NCI-H460 (cell line): ENCODE results near the gene PAK4. TPM values are rescaled to one million over a fixed set of nuclear protein-coding genes. Genes with fewer than 3 reads are reported as not detected.
"Not testable (repeated sequence)": the region's sequence is repeated elsewhere in the genome, so short reads cannot be mapped to it uniquely, and the experiment has no call there.

Experiments
- DNase-seq: peaks from one replicate; pipeline ENCODE4 v3.0.0-alpha.2; 2016; ENCODE audit warnings: low read depth; ENCODE audit errors: extremely low read depth
- total RNA-seq: library from RNA; depleted of rRNA; stranded (reverse); fragments of >200 nt; shearing (Covaris generic); gene quantifications from 2 replicates; pipeline ENCODE4 v1.2.3, GENCODE V29; 2014

Gene PAK4
- total RNA-seq, 1 experiment from 2014 or later, result 4.4 TPM

- DNase-seq, result no peak
These were observed 3.0 kb downstream of the PAK4 start for GRCh38 chr19:39128516-39129079.

- no peak for DNase-seq
These were observed 3.5 kb downstream of the PAK4 start for GRCh38 chr19:39129116-39129515.

- DNase-seq, result no peak
These were observed 5.0 kb downstream of the PAK4 start for GRCh38 chr19:39130337-39131254.

DNA sequence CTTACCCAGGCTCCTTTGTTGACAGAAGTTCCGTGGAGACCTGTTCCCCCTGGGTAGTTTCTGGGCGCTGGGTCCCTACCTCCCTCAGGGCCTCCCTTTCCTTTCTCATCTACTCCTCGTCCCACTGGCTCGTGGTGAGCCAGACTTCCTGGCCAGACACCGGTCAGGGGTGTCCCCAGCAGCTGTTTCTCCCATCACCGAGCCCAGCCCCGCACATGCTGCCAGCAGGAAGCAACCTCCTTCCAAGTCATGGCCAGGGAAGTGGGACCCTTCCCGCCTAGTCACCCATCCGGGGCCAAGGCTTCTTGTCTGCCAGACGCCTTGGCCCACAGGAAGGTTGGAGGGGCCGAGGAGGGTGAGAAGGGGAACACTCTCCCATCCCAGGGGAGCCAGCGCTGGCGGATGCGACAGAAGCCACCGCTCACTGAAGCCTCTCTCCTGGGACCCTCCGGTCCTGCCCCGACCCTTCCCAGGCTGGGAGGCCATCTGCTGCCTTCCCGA lies 5.7 kb downstream of the PAK4 start:
- DNase-seq, result no peak

DNA sequence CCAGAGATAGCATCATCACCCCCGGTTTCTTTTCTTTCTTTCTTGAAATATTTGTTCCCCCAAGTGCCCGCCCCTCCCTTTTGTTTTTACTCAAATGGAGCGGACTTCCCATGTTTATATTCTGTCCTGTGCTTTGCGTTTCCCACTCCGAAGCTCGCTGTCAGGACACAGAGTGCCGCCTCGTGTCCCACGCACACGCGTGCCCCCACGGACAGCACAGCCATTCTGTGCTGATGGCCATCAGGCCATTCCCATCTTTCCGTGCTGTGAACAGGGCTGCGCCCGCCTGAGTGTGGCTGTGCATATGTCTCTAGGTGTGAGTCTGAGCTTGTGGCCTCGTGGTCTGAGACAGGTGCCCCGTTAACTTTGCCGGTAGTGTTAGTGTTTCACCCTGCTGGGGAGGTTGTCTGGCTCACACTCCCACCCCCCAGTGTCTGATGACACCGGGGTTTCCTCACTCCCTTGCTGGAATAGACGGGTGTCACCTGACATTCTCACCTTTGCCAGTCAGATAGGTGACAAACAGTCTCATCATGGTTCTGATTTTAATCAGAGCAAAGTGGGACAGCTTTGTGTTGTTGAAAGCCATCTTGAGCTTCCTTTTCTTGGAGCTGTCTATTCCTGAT lies 6.9 kb downstream of the PAK4 start:
- no peak for DNase-seq

DNA sequence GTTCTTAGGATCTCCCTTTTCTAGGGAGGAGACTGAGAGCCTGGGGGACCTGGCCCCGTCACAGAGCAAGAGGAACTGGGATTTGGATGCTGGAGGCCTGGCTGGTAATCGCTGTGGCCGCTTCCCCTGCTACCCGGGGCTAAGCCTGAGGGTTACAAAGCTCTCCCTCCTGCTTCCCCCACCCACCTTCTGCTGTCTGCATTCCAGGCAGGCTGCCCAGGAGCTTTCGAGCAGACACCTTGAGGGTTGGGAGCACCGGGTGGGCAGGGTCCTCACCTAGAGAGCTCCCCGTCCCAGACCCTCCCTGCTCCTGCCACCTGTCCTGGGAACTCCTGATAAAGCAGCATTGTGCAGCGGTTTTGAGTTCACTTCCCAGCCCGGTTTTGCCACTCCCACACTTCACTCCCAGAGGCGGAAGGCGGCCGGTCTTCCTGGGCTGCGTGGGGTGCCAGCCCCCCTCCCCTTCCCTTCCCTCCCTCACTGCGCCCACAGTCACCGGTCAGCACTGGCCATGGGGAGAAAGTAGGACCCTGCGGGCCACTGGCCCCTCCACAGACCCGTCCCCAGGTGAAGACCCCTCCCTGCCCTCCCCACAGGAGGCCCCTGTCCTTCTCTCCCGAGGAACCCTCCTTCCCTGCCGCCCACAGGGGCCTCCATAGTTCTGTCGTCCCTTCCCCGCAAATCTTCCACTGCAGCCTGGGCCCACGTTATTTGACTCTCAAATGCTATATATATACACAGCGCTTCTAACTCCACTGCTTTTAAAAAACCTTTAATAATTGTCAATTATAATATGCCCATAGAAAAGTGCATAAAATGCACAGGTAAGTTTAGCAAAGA lies 8.1 kb downstream of the PAK4 start:
- DNase-seq, result no peak

DNA sequence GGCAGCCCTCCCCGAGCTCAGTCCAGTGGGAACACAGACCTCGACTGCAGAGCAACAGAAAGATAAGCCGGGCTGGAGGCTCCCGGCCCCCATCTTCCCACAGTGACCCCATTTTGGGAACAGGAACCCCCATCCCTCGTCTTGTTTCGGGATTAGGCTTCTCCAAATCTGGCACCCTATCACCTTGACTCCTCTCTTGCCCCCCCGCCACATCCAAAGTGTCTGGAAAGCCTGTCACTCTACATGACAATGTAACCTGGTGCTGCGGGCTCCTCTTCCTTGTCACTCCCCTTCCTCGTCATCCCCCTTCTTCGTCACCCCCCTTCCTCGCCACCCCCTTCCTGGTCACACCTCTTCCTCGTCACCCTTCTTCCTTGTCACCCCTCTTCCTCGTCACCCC lies 10.1 kb downstream of the PAK4 start:
- DNase-seq, result no peak

GRCh38 chr19:39136225-39136940 lies 10.8 kb downstream of the PAK4 start:
- DNase-seq, result no peak

GRCh38 chr19:39137131-39137530 lies 11.5 kb downstream of the PAK4 start:
- no peak for DNase-seq

DNA sequence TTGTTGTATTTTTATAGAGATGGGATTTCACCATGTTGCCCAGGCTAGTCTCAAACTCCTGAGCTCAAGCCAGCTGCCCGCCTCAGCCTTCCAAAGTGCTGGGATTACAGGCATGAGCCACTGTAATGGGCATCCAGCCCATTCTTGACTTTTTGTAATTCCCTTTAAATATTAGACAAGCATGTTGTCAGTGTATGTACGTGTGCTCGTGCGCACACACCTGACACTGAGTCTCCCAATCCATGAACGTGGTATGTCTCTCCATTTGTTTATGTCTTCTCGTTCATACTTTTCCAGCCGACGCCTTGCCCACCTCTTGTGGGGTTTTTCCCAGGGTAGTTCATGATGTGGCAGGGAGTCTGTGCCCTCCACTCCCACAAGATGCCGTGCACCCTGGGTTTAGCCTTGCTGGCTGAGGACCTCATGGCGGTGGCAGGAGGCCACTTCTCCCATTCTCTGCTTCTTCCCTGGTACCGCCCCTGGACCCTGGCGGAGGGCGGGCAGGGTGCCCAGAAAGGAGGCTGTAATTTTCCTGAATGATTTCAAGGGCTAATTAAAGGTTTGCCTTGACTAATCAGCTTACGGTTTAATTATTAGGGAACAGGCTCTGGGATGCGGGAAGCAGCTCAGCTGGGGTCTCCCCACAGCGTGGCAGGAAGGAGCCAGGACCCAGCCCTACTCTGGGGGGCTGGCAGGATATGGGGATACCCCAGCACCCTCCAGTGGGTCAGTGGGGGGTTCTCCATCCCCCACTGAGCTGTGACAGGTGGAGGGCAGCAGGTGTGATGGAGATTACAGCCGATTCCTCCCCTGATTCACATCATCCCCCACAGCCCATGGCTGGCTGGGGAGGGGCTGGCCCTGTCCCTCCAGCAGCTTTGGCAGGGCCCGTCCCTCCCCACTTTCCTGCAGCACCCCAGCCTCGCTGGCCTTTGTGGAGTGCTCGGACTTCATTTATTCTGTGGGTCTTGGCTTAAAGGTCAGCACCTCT lies 12.9 kb downstream of the PAK4 start:
- DNase-seq, result no peak

- no peak for DNase-seq
These were observed 13.8 kb downstream of the PAK4 start for GRCh38 chr19:39139305-39139874.

DNA sequence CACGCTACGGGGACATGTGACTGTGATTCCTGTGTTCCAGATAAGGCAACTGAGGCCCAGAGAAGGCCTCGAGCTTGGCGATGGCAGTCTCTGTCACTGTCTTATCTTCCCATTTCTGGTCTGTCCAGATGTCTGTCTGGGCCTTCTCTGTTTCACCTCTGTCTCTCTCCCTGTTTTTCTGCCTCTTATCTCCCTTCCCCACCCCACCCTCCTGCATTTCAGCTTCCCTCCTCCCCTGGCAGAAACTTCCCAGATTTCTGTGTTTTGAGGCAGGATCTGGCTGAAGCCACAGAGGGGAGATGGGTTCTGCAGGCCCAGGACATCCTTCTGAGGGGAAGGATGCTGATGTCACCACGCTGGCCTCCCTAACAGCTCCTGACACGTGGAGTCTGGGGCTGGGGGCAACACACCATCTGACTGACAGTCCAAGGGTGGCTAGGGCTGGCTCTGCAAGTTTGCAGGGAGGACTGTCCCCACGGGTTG lies 14.4 kb downstream of the PAK4 start:
- DNase-seq, result no peak

DNA sequence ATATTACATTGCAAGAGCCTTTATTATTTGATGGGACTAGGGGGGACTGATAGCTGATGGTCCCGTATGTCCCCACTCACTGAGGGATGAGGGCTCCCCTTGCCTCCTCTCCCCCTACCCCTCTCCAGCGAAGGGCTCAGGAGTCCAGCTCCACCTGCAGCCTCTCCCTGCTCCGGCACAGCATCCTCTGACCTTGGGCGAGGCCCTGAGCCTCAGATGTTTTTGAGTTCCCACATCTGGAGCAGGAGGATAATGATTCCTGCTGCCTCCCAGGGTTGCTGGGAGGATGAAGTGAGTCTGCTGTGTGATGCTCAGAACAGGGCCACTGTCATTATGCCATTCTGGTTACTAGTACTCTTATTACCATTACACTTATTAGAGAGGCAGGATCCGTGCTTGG lies 15.0 kb downstream of the PAK4 start:
- no peak for DNase-seq

DNA sequence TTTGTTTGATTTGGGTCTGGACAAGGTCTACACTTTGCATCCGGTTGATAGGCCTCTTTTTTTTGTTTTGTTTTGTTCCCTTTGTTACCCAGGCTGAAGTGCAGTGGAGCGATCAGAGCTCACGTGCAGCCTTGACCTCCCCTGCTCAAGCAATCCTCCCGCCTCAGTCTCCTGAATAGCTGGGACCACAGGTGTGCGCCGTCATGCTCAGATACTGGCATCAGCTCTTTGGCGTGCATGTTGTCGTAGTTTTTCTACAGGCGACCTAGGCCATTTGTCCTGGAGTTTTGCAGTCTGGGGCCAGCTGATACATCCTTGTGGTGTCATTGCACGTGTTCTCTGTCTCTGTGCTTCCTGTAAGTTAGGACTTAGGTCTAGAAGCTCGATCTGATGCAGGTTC lies 16.3 kb downstream of the PAK4 start:
- DNase-seq, result no peak

DNA sequence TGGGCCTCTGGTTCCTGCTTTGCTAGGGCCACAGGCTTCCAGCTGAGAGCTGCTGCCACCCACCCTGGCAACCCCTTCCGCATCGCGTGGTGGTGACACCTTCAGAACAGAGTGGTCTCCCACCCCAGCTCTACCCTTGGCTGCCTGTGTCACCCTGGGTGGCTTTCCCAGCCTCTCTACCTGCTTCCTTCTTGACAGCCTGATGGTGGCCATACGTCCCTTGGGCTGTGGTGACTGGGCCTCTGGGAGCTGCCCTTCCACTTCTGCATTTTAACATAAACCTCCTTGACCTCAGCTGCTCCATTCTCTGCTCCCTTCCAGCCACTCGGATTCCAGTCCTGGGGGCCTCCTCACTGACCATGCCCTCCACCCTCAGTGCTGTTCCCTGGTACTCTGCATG lies 17.0 kb downstream of the PAK4 start:
- no peak for DNase-seq

GRCh38 chr19:39143757-39144289 lies 18.2 kb downstream of the PAK4 start:
- not testable (repeated sequence) for DNase-seq

DNA sequence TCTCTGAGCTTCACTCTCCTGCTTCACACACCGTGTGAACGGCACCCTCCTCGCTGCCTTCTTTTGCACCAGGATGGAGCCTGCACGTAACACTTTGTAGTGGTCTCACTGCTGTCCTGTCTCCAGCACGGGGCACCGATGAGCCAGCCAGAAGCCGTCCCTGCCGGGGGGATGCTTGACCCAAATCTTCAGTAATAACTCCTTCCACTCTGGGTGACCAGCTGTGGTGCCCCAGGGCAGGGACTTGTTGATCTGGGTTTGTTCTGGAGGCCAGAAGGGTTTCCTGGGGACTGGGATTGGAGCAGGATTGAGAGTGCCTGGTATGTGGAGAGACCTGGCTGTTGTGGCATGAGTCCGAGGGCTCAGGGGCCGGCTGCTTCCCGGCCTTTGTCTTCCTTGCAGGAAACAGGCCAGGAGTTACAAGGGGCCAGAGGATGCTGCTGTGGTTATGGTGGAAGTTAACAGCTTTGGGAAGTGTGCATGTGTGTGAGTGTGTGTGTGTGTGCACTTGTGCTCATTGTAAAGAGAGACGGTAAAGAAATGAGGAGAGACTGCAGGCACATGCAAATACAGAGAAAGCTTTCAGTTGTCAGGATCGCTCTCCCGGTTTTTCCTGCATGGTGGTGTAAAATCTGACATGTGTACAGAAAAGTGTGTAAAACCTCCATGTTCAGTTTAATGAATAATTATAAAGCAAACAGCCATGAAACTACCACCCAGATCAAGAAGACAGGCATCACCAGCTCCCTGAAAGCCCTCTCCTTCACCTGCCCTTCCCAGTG lies 18.9 kb downstream of the PAK4 start:
- no peak for DNase-seq
